Ovary (tissue), 9 donors: ENCODE measurements around the gene DHRS9. TPM values are rescaled to one million over a fixed set of nuclear protein-coding genes. Genes with fewer than 3 reads are reported as not detected.

ENCODE experiments used
- DNase-seq, 5 donors: peaks; one replicate each; pipeline ENCODE4 v3.0.0-alpha.2; 2019 to 2020
- H3K27ac ChIP-seq, 2 donors: fragments of 200-600 bp; one replicate each; pipeline versions ENCODE4 v1.5.1 to v1.8.0; 2019 to 2022
- H3K27me3 ChIP-seq: fragments of 200-600 bp; one replicate; pipeline ENCODE4 v1.8.0; 2022
- H3K36me3 ChIP-seq: fragments of 200-600 bp; sonication (generic); one replicate; pipeline ENCODE4 v1.5.1; 2019
- H3K4me1 ChIP-seq: one replicate; pipeline ENCODE4 v1.8.1; 2013; ENCODE audit warnings: mild to moderate bottlenecking, moderate library complexity; ENCODE audit not compliant: insufficient read depth
- H3K4me3 ChIP-seq: fragments of 200-600 bp; sonication (generic); one replicate; pipeline ENCODE4 v1.5.1; 2017
- H3K9me3 ChIP-seq, 2 donors: fragments of 200-600 bp in 1 of 2; sonication (generic) in 1 of 2; one replicate each; pipeline versions ENCODE4 v1.5.1 to v1.8.1; 2013 to 2019; ENCODE audit warnings: mild to moderate bottlenecking in 1 of 2, moderate library complexity in 1 of 2
- CTCF ChIP-seq, 3 donors: fragments of 450-650 bp in 2 of 3; fragments of 200-600 bp in 1 of 3; IDR thresholded peaks; one replicate each; pipeline versions ENCODE4 v1.5.1 to v1.8.0; 2016 to 2022; ENCODE audit warnings: antibody characterized with exemption in 3 of 3, mild to moderate bottlenecking in 1 of 3
- EP300 ChIP-seq: sonication (generic); formaldehyde crosslinking; IDR thresholded peaks from one replicate; pipeline ENCODE4 v1.6.1; 2017; ENCODE audit warnings: antibody characterized with exemption
- POLR2A ChIP-seq: fragments of 450-650 bp; IDR thresholded peaks from one replicate; pipeline ENCODE4 v1.6.1; 2017; ENCODE audit warnings: antibody characterized with exemption, mild to moderate bottlenecking, moderate library complexity
- WGBS, 3 donors: extraction: QIAGEN DNeasy Blood & Tissue Kit in 1 of 3; methylation state at CpG; one replicate each; pipeline versions ENCODE4 v1.1.5 to v1.1.7; 2013 to 2017; 5-methylcytosine and 5-hydroxymethylcytosine counted together
- intact Hi-C, 4 donors: fragments of 100-400 bp; cut with DNase I; formaldehyde crosslinking; loops; one replicate each; pipeline versions ENCODE4 v1.11.0 to v1.15.1; 2022 to 2023
- polyA plus RNA-seq, 2 donors: library from polyadenylated mRNA; stranded (reverse); fragments of 200-250 nt in 1 of 2; fragments of 350-450 nt in 1 of 2; fragmentation: Illumina TruSeq in 1 of 2; extraction: RNeasy Lipid Tissue Mini Kit (QIAGEN cat#74804) in 1 of 2; gene quantifications; one replicate each; pipeline ENCODE4 v1.2.3, GENCODE V29; 2013 to 2014
- total RNA-seq, 7 donors: library from RNA; depleted of rRNA in 2 of 7; stranded (reverse); fragments of >200 nt in 2 of 7; fragmentation: NEBNext Ultra II Directional in 3 of 7; extraction: Animal tissue kit (Norgen Biotek cat#: 25700) in 3 of 7; gene quantifications; one replicate each; pipeline versions ENCODE4 v1.1.0 to v1.2.4, GENCODE V29; 2016 to 2023
- donor health status: DM: no; HTN: no; CAD: no; lungs with moderate emphysema.
- donor health status: DM: no; HTN: no; CAD: no.
- donor health status: Bipolar disorder and iron deficiency.
- donor health status: DM: yes; HTN: yes; CAD: no.
- donor health status: DM: no; HTN: no; CAD: no.
- donor health status: DM: yes; HTN: yes; CAD: no.

Gene DHRS9
- total and polyA plus RNA-seq, 9 donors = 0.23 to 19.5 (median 0.37) TPM; not detected in 1

DNA sequence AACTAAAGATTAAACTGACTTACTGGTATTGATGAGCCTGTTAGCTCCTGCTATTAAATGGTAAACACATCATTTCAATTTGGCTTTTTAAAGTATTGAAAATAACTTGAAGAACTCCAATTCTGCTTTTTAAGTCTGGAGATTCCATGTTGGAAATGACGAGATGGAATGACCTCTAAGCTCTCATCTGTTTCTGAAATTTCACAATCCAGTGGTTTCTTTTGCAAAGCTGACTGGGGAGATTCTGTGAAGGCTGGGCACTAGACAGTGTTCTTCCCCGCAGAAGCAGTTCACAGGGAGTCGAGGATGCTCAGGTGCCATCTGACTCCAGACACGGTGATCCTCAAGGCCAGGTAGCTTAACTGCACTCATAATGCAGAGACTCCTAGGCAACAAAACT is 44.7 kb downstream of the DHRS9 start:
- Histone ChIP-seq H3K36me3 (no peaks in the 10 kb centered on the region), H3K27me3 (no peaks in the 10 kb centered on the region), H3K9me3 (no peaks in the 10 kb centered on the region), H3K4me1 (no peaks in the 10 kb centered on the region), H3K27ac (no peak overlapping the region), H3K4me3 (no peak overlapping the region)
- 74 to 84% (median 79%) methylated on average over 4 of the region's 4 CpGs for WGBS, 3 donors
- no peak for TF ChIP-seq POLR2A
- no peak for TF ChIP-seq CTCF (IDR thresholded peaks at IDR 0.05)
- no peak for TF ChIP-seq EP300
- intact Hi-C loops = no loop called here
- DNase-seq = no peak

GRCh38 chr2:169116327-169116726 is 47.0 kb downstream of the DHRS9 start:
- H3K36me3 ChIP-seq = no peaks in the 10 kb centered on the region
- DNase-seq = no peak
- no peak overlapping the region for H3K4me3 ChIP-seq
- H3K4me1 ChIP-seq = no peaks in the 10 kb centered on the region
- H3K9me3 ChIP-seq = no peaks in the 10 kb centered on the region
- intact Hi-C loops = no loop called here
- 35 to 60% (median 35%) methylated on average over 2 of the region's 2 CpGs for WGBS, 3 donors
- no peaks in the 10 kb centered on the region for H3K27me3 ChIP-seq
- no peak for TF ChIP-seq EP300
- TF ChIP-seq CTCF (IDR thresholded peaks at IDR 0.05) = no peak
- TF ChIP-seq POLR2A = no peak
- no peak overlapping the region for H3K27ac ChIP-seq

DNA sequence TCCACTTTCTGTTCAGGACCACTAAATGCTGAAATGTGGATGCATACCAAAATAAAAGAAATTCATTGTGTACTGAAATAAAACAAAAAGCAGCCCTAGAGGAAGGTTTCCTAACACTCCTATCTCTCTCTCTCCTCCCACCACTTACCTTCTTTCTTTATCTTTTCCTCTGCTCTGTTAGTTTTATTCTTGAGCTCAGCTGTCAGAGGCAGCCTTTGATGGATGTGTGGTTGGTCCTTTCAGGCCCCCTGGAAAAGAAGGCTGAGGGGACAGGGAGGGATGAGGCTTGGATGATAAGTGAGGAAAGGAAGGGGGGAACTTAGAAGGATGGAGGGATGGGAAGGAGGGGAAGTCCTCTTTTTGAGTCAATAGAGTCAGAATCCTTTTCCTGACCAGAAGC is 47.6 kb downstream of the DHRS9 start:
- H3K27ac ChIP-seq = no peak overlapping the region
- no peaks in the 10 kb centered on the region for H3K27me3 ChIP-seq
- TF ChIP-seq EP300 = no peak
- no peak for TF ChIP-seq CTCF (IDR thresholded peaks at IDR 0.05)
- no peak for TF ChIP-seq POLR2A
- intact Hi-C loops = no loop called here
- no peaks in the 10 kb centered on the region for H3K4me1 ChIP-seq
- no peak for DNase-seq
- no peaks in the 10 kb centered on the region for H3K9me3 ChIP-seq
- H3K36me3 ChIP-seq = no peaks in the 10 kb centered on the region
- no peak overlapping the region for H3K4me3 ChIP-seq

GRCh38 chr2:169118060-169118459 is 48.7 kb downstream of the DHRS9 start:
- Histone ChIP-seq H3K4me3 (no peak overlapping the region), H3K36me3 (no peaks in the 10 kb centered on the region), H3K4me1 (no peaks in the 10 kb centered on the region), H3K9me3 (no peaks in the 10 kb centered on the region), H3K27me3 (no peaks in the 10 kb centered on the region), H3K27ac (no peak overlapping the region)
- intact Hi-C loops = no loop called here
- 69 to 81% (median 72%) methylated on average over 2 of the region's 2 CpGs for WGBS, 3 donors
- TF ChIP-seq CTCF (IDR thresholded peaks at IDR 0.05) (no peak), POLR2A (no peak), EP300 (no peak)
- no peak for DNase-seq
